Esophagus muscularis mucosa (tissue), 4 donors: ENCODE measurements around the gene RPL9. TPM values are rescaled to one million over a fixed set of nuclear protein-coding genes. Genes with fewer than 3 reads are reported as not detected.

Source experiments
- DNase-seq: peaks from one replicate; pipeline ENCODE4 v3.0.0-alpha.2; 2017; ENCODE audit errors: extremely low spot score
- H3K27ac ChIP-seq, 4 donors: fragments of 200-600 bp; sonication (generic); replicated peaks in 1 of 4; 1 replicate in 3 of 4; 2 replicates in 1 of 4; pipeline ENCODE4 v1.5.1; 2016 to 2019; ENCODE audit warnings: mild to moderate bottlenecking in 1 of 4
- H3K27me3 ChIP-seq, 4 donors: fragments of 200-600 bp; sonication (generic); one replicate each; pipeline versions ENCODE4 v1.5.1 to v1.6.0; 2016 to 2019
- H3K36me3 ChIP-seq, 4 donors: fragments of 200-600 bp; sonication (generic); one replicate each; pipeline ENCODE4 v1.5.1; 2016 to 2019
- H3K4me1 ChIP-seq, 4 donors: fragments of 200-600 bp; sonication (generic); one replicate each; pipeline ENCODE4 v1.5.1; 2016 to 2019
- H3K4me3 ChIP-seq, 4 donors: fragments of 200-600 bp; sonication (generic); 1 replicate in 2 of 4; 2 replicates in 2 of 4; pipeline ENCODE4 v1.5.1; 2016 to 2019; ENCODE audit warnings: mild to moderate bottlenecking in 4 of 4, moderate library complexity in 1 of 4
- H3K9me3 ChIP-seq, 4 donors: fragments of 200-600 bp; sonication (generic); 1 replicate in 3 of 4; 2 replicates in 1 of 4; pipeline ENCODE4 v1.5.1; 2016 to 2019
- EP300 ChIP-seq: sonication (generic); formaldehyde crosslinking; IDR thresholded peaks from one replicate; pipeline ENCODE4 v1.6.1; 2017; ENCODE audit warnings: antibody characterized with exemption
- POLR2A ChIP-seq: fragments of 450-650 bp; IDR thresholded peaks from one replicate; pipeline ENCODE4 v1.6.1; 2017; ENCODE audit warnings: antibody characterized with exemption, moderate library complexity, mild to moderate bottlenecking, low read depth
- POLR2AphosphoS5 ChIP-seq, 2 donors: sonication (generic); formaldehyde crosslinking; IDR thresholded peaks; one replicate each; pipeline ENCODE4 v1.6.1; 2017; ENCODE audit warnings: antibody characterized with exemption in 2 of 2
- WGBS: methylation state at CpG from one replicate; pipeline ENCODE4 v1.1.5; 2018; 5-methylcytosine and 5-hydroxymethylcytosine counted together
- intact Hi-C: fragments of 100-400 bp; cut with DNase I; formaldehyde crosslinking; loops from one replicate; pipeline ENCODE4 v1.15.1; 2023
- total RNA-seq, 4 donors: library from RNA; depleted of rRNA; stranded (reverse); fragments of >200 nt; gene quantifications; one replicate each; pipeline versions ENCODE4 v1.1.0 to v1.2.1, GENCODE V29; 2016
- TF ChIP-seq, protein P1 (sequence below), 3 experiments: fragments of 200-600 bp in 2 of 3; fragments of 450-650 bp in 1 of 3; sonication (generic) in 2 of 3; IDR thresholded peaks; one replicate each; pipeline ENCODE4 v1.5.1; 2017 to 2019; ENCODE audit warnings: antibody characterized with exemption in 3 of 3, mild to moderate bottlenecking in 2 of 3, moderate library complexity in 1 of 3

RPL9 gene
- total RNA-seq, 4 donors from 2014 or later = 1,962 to 6,543 (median 3,653) TPM

DNA sequence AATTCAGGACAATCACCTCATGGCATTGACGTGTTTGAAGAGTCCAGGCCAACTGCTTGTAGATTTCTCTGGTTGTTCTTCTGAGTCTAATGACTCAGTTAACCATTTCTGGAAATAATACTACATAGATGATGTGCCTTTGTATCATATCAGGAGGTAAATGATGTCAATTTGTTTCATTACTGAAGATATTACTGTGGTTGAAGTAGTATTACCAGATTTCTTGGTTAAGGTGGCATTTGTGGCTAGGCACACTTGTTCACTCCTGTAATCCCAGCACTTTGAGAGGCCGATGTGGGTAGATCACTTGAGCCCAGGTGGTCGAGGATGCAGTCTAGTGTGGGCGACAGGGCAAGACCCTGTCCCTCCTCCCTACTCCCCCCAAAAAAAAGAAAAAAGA is 15.7 kb downstream of the RPL9 start:
- no peak overlapping the region for H3K27ac ChIP-seq
- WGBS = 77% methylated on average over 4 of the region's 4 CpGs
- DNase-seq = no peak
- no peak overlapping the region for H3K4me3 ChIP-seq
- H3K4me1 ChIP-seq = peaks cover 9 to 16% (median 13%) of the 10 kb centered on the region in 4 donors
- no peaks in the 10 kb centered on the region for H3K9me3 ChIP-seq
- H3K27me3 ChIP-seq = no peaks in the 10 kb centered on the region
- intact Hi-C loops = no loop called here
- no peak for TF ChIP-seq EP300
- no peak for TF ChIP-seq POLR2A
- TF ChIP-seq POLR2AphosphoS5 (IDR thresholded peaks at IDR 0.05) = no peak
- TF ChIP-seq, protein P1, sequence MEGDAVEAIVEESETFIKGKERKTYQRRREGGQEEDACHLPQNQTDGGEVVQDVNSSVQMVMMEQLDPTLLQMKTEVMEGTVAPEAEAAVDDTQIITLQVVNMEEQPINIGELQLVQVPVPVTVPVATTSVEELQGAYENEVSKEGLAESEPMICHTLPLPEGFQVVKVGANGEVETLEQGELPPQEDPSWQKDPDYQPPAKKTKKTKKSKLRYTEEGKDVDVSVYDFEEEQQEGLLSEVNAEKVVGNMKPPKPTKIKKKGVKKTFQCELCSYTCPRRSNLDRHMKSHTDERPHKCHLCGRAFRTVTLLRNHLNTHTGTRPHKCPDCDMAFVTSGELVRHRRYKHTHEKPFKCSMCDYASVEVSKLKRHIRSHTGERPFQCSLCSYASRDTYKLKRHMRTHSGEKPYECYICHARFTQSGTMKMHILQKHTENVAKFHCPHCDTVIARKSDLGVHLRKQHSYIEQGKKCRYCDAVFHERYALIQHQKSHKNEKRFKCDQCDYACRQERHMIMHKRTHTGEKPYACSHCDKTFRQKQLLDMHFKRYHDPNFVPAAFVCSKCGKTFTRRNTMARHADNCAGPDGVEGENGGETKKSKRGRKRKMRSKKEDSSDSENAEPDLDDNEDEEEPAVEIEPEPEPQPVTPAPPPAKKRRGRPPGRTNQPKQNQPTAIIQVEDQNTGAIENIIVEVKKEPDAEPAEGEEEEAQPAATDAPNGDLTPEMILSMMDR (IDR thresholded peaks at IDR 0.05) = no peak
- no peaks in the 10 kb centered on the region for H3K36me3 ChIP-seq

DNA sequence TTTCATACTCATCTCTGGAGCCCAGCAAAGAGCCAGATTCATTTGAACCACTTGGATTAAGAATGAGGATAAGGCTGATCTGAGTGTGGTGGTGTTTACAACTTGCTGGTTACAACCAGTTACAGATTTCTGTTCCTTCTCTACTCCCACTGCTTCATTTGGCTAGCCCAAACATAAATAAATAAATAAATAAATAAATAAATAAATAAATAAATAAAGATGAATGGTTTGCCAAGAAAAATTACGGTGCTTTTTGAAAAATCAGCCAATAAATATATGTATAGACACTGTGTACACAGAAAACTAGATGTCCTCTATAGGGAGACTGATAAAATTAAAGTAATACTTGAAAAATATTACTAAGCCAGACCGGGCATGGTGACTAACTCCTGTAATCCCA is 17.1 kb downstream of the RPL9 start:
- no peaks in the 10 kb centered on the region for H3K9me3 ChIP-seq
- no peak overlapping the region for H3K27ac ChIP-seq
- DNase-seq = no peak
- H3K4me3 ChIP-seq = no peak overlapping the region
- TF ChIP-seq POLR2A (no peak), EP300 (no peak), POLR2AphosphoS5 (IDR thresholded peaks at IDR 0.05) (no peak)
- TF ChIP-seq, protein P1 (IDR thresholded peaks at IDR 0.05) = no peak
- no peaks in the 10 kb centered on the region for H3K27me3 ChIP-seq
- 93% methylated on average over 2 of the region's 2 CpGs for WGBS
- peaks cover under 1 to 10% (median 2%) of the 10 kb centered on the region in 4 donors for H3K4me1 ChIP-seq
- H3K36me3 ChIP-seq = no peaks in the 10 kb centered on the region
- intact Hi-C loops = no loop called here

DNA sequence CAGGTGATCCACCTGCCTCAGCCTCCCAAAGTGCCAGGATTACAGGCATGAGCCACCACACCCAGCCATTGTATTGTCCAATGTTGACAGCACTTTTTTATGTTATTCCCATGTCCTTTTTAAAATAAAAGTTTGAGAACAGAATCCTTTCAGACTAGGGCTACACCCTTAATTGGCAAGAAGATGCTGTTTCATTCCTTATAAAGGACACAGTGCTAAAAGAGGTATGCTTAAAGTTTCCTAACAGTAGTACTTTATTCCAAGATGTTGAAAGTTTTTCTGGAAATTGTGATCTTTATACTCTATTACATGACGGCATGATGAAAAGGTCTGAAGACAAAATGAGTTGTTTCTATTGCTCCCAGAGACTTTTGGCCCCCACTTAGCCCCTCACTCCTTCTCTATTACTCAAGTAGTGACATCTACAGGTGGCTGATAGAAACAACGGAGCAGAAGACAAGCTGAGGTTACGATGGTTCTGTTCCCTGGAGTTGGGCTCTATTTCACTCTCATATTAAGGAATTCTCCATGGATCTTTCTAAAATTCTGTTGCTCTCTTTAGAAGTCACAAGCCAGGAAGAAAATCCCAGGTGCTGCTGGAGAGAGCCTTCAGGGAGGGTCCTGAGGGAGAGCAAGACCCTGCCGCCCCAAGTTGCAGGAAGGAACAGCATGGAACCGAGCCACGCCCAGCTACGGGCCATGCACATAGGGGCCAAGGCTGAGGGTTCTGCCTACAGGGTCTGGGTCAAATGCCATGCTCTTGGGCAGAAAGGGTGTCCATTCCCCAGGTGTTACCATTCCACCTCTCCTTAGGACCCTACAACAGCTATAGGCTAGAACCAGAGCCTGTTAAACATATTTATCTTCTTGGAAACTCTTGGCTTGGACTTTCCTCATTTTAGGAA is 22.8 kb downstream of the RPL9 start:
- no peaks in the 10 kb centered on the region for H3K36me3 ChIP-seq
- H3K27me3 ChIP-seq = no peaks in the 10 kb centered on the region
- H3K4me3 ChIP-seq = no peak overlapping the region
- no peak for TF ChIP-seq POLR2AphosphoS5 (IDR thresholded peaks at IDR 0.05)
- TF ChIP-seq, protein P1 (IDR thresholded peaks at IDR 0.05) = no peak
- H3K9me3 ChIP-seq = no peaks in the 10 kb centered on the region
- intact Hi-C loops = no loop called here
- no peak overlapping the region for H3K27ac ChIP-seq
- peaks cover 0 to 6% (median 0%) of the 10 kb centered on the region in 4 donors for H3K4me1 ChIP-seq
- no peak for DNase-seq
- WGBS = 63% methylated on average over 7 of the region's 7 CpGs

DNA sequence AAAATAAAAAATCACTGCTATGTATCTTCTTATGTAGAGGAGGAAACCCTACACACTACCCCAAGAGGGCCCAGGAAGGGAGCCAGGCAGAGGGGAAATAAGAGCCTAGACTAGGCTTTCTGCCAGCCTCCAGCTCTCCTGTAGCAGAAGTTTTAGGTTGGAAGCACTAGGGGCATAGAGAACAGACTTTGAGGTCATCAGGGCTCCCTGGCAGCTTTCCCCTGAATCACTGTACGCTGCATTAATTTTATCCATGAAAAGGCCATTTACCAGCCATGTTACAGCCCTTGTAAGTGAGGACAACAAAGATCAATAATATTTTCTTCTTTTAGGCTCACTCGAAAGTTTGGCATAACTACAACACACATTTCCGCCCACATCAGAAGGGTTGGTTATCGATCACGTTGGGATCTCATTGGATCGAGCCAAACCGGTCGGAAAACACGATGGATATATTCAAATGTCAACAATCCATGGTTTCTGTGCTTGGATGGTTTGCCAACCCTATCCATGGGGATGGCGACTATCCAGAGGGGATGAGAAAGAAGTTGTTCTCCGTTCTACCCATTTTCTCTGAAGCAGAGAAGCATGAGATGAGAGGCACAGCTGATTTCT is 24.7 kb downstream of the RPL9 start:
- Histone ChIP-seq H3K27ac (no peak overlapping the region), H3K4me1 (peaks cover 0 to 6% (median 0%) of the 10 kb centered on the region in 4 donors), H3K9me3 (no peaks in the 10 kb centered on the region), H3K4me3 (no peak overlapping the region), H3K36me3 (no peaks in the 10 kb centered on the region), H3K27me3 (no peaks in the 10 kb centered on the region)
- intact Hi-C loops = no loop called here
- no peak for TF ChIP-seq POLR2A
- TF ChIP-seq EP300 = no peak
- TF ChIP-seq POLR2AphosphoS5 (IDR thresholded peaks at IDR 0.05) = no peak
- TF ChIP-seq, protein P1 (IDR thresholded peaks at IDR 0.05) = no peak
- WGBS = 91% methylated on average over 11 of the region's 11 CpGs
- no peak for DNase-seq
